ENCODE measurements around the gene MPHOSPH8.
"Not testable (repeated sequence)": the region's sequence is repeated elsewhere in the genome, so short reads cannot be mapped to it uniquely, and the experiment has no call there.

The MPHOSPH8 gene

GRCh38 chr13:19668778-19669177, 35.3 kb downstream of the MPHOSPH8 start:
- Histone ChIP-seq H3K27me3 (ENCODE audit: insufficient read depth, low read length) (no peaks in the 10 kb centered on the region), H3K36me3 (ENCODE audit: insufficient read depth, low read depth, low read length) (peaks cover 82% of the 10 kb centered on the region), H3K9me3 (ENCODE audit: insufficient read depth, low read depth, low read length) (no peaks in the 10 kb centered on the region), H3K27ac (ENCODE audit: low read length) (no peak overlapping the region), H3K4me1 (ENCODE audit: insufficient read depth, low read length) (no peaks in the 10 kb centered on the region), H3K9ac (ENCODE audit: low read depth, low read length) (no peak overlapping the region), H3K4me3 (ENCODE audit: low read length) (no peak overlapping the region)

GRCh38 chr13:19670147-19670546, 36.7 kb downstream of the MPHOSPH8 start:
- H3K4me3 ChIP-seq (ENCODE audit: low read length): no peak overlapping the region
- no peaks in the 10 kb centered on the region for H3K9me3 ChIP-seq (ENCODE audit: insufficient read depth, low read depth, low read length)
- H3K4me1 ChIP-seq (ENCODE audit: insufficient read depth, low read length): no peaks in the 10 kb centered on the region
- H3K27me3 ChIP-seq (ENCODE audit: insufficient read depth, low read length): no peaks in the 10 kb centered on the region
- no peak overlapping the region for H3K9ac ChIP-seq (ENCODE audit: low read depth, low read length)
- peaks cover 88% of the 10 kb centered on the region for H3K36me3 ChIP-seq (ENCODE audit: insufficient read depth, low read depth, low read length)
- no peak overlapping the region for H3K27ac ChIP-seq (ENCODE audit: low read length)

DNA sequence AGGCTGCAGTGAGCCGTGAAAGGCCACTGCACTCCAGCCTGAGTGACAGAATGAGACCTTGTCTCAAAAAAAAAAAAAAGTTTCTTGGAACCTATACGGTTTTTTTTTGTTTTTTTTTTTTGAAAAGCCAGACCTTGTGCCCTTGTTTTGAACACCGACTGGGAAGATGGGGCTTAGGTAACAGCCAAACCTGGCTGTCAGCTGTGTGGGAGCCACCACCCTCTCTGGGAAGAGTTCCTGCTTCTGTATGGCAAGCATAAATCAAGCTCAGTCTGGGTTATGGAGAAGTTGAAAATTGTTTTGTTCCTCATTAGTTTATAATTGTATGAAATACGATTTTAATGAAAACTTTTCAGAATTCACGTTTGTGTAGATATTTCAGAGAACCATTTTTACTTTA, 39.5 kb downstream of the MPHOSPH8 start:
- H3K27ac ChIP-seq (ENCODE audit: low read length): no peak overlapping the region
- H3K9ac ChIP-seq (ENCODE audit: low read depth, low read length): no peak overlapping the region
- H3K36me3 ChIP-seq (ENCODE audit: insufficient read depth, low read depth, low read length): peaks cover 93% of the 10 kb centered on the region
- H3K4me1 ChIP-seq (ENCODE audit: insufficient read depth, low read length): no peaks in the 10 kb centered on the region; the same call in 1 of the 2 replicates
- no peaks in the 10 kb centered on the region for H3K9me3 ChIP-seq (ENCODE audit: insufficient read depth, low read depth, low read length)
- no peaks in the 10 kb centered on the region for H3K27me3 ChIP-seq (ENCODE audit: insufficient read depth, low read length)
- H3K4me3 ChIP-seq (ENCODE audit: low read length): no peak overlapping the region

- Histone ChIP-seq H3K27ac (ENCODE audit: low read length) (no peak overlapping the region), H3K36me3 (ENCODE audit: insufficient read depth, low read depth, low read length) (peaks cover 92% of the 10 kb centered on the region), H3K9ac (ENCODE audit: low read depth, low read length) (no peak overlapping the region), H3K4me3 (ENCODE audit: low read length) (no peak overlapping the region), H3K9me3 (ENCODE audit: insufficient read depth, low read depth, low read length) (no peaks in the 10 kb centered on the region), H3K27me3 (ENCODE audit: insufficient read depth, low read length) (no peaks in the 10 kb centered on the region), H3K4me1 (ENCODE audit: insufficient read depth, low read length) (no peaks in the 10 kb centered on the region; the same call in 1 of the 2 replicates)
These were observed 40.3 kb downstream of the MPHOSPH8 start for GRCh38 chr13:19673473-19674430.

GRCh38 chr13:19674898-19675297, 41.4 kb downstream of the MPHOSPH8 start:
- Histone ChIP-seq H3K36me3 (ENCODE audit: insufficient read depth, low read depth, low read length) (peaks cover 88% of the 10 kb centered on the region), H3K4me3 (ENCODE audit: low read length) (no peak overlapping the region), H3K4me1 (ENCODE audit: insufficient read depth, low read length) (no peaks in the 10 kb centered on the region; the same call in 1 of the 2 replicates), H3K9me3 (ENCODE audit: insufficient read depth, low read depth, low read length) (no peaks in the 10 kb centered on the region), H3K27me3 (ENCODE audit: insufficient read depth, low read length) (no peaks in the 10 kb centered on the region), H3K9ac (ENCODE audit: low read depth, low read length) (no peak overlapping the region), H3K27ac (ENCODE audit: low read length) (no peak overlapping the region)

DNA sequence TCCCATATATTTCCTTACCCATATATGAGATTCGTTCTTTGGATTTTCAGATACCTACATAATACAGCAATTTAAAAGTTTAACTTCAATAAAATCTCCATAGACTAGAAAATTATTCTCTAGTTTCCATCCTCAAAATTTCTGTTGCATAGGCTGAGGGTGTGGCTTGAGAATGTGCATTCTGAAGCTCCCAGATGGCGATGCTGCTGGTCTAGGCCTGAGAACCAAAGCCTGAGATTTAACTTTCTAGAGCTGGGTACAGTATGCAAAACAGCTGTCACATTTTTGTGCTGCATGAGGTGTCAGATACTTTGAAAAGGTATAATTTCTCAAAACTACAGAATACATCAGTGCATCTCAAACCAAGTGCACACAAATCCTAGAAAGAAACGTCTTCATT, 42.7 kb downstream of the MPHOSPH8 start:
- no peak overlapping the region for H3K27ac ChIP-seq (ENCODE audit: low read length)
- H3K9me3 ChIP-seq (ENCODE audit: insufficient read depth, low read depth, low read length): no peaks in the 10 kb centered on the region
- H3K36me3 ChIP-seq (ENCODE audit: insufficient read depth, low read depth, low read length): peaks cover 75% of the 10 kb centered on the region

DNA sequence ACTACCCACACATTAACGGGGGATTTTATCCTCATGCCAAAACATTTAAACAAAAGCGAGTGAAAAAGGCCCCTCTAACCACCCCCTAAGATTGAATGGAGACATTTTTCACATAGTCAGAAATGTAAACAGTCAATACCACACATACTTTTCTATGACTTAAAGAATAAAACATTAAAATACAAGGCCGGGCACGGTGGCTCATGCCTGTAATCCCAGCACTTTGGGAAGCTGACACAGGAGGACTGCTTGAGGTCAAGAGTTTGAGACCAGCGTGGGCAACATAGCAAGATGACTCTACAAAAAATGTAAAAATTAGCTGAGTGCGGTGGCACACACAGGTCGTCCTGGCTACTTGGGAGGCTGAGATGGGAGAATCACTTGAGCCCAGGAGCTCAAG, 47.3 kb downstream of the MPHOSPH8 start:
- Histone ChIP-seq H3K36me3 (ENCODE audit: insufficient read depth, low read depth, low read length) (peaks cover 32% of the 10 kb centered on the region), H3K4me1 (ENCODE audit: insufficient read depth, low read length) (peaks cover 34% of the 10 kb centered on the region; the same call in 1 of the 2 replicates), H3K27ac (ENCODE audit: low read length) (peak overlapping the region; percentile 28), H3K4me3 (ENCODE audit: low read length) (no peak overlapping the region), H3K9me3 (ENCODE audit: insufficient read depth, low read depth, low read length) (no peaks in the 10 kb centered on the region), H3K27me3 (ENCODE audit: insufficient read depth, low read length) (no peaks in the 10 kb centered on the region), H3K9ac (ENCODE audit: low read depth, low read length) (no peak overlapping the region)

More for the DNA sequence above, 42.7 kb downstream of the MPHOSPH8 start:
- Histone ChIP-seq H3K4me1 (ENCODE audit: insufficient read depth, low read length) (peaks cover 5% of the 10 kb centered on the region; the same call in 1 of the 2 replicates), H3K4me3 (ENCODE audit: low read length) (no peak overlapping the region), H3K27me3 (ENCODE audit: insufficient read depth, low read length) (no peaks in the 10 kb centered on the region), H3K9ac (ENCODE audit: low read depth, low read length) (no peak overlapping the region)

- Histone ChIP-seq H3K9me3 (ENCODE audit: insufficient read depth, low read depth, low read length) (no peaks in the 10 kb centered on the region), H3K4me3 (ENCODE audit: low read length) (peak overlapping the region; percentile 28; the same call in 1 of the 2 replicates), H3K4me1 (ENCODE audit: insufficient read depth, low read length) (peaks cover 40% of the 10 kb centered on the region; the same call in 1 of the 2 replicates), H3K27me3 (ENCODE audit: insufficient read depth, low read length) (no peaks in the 10 kb centered on the region), H3K36me3 (ENCODE audit: insufficient read depth, low read depth, low read length) (peaks cover 24% of the 10 kb centered on the region), H3K27ac (ENCODE audit: low read length) (no peak overlapping the region), H3K9ac (ENCODE audit: low read depth, low read length) (peak overlapping the region; percentile 40; the same call in 1 of the 2 replicates)
These were observed 48.1 kb downstream of the MPHOSPH8 start for GRCh38 chr13:19681517-19681916.

GRCh38 chr13:19685034-19685433, 51.6 kb downstream of the MPHOSPH8 start:
- no peak overlapping the region for H3K4me3 ChIP-seq (ENCODE audit: low read length)
- peaks cover 40% of the 10 kb centered on the region; the same call in 1 of the 2 replicates for H3K4me1 ChIP-seq (ENCODE audit: insufficient read depth, low read length)
- no peaks in the 10 kb centered on the region for H3K27me3 ChIP-seq (ENCODE audit: insufficient read depth, low read length)
- no peak overlapping the region for H3K9ac ChIP-seq (ENCODE audit: low read depth, low read length)
- peaks cover 9% of the 10 kb centered on the region; the same call in 1 of the 2 replicates for H3K36me3 ChIP-seq (ENCODE audit: insufficient read depth, low read depth, low read length)
- no peaks in the 10 kb centered on the region for H3K9me3 ChIP-seq (ENCODE audit: insufficient read depth, low read depth, low read length)
- no peak overlapping the region for H3K27ac ChIP-seq (ENCODE audit: low read length)

- H3K9me3 ChIP-seq (ENCODE audit: insufficient read depth, low read depth, low read length): no peaks in the 10 kb centered on the region
- H3K27me3 ChIP-seq (ENCODE audit: insufficient read depth, low read length): no peaks in the 10 kb centered on the region
- H3K4me3 ChIP-seq (ENCODE audit: low read length): no peak overlapping the region
- H3K4me1 ChIP-seq (ENCODE audit: insufficient read depth, low read length): peaks cover 42% of the 10 kb centered on the region; the same call in 1 of the 2 replicates
- peaks cover 9% of the 10 kb centered on the region; the same call in 1 of the 2 replicates for H3K36me3 ChIP-seq (ENCODE audit: insufficient read depth, low read depth, low read length)
- no peak overlapping the region for H3K9ac ChIP-seq (ENCODE audit: low read depth, low read length)
- peak overlapping the region; percentile 3 for H3K27ac ChIP-seq (ENCODE audit: low read length)
These were observed 52.0 kb downstream of the MPHOSPH8 start for GRCh38 chr13:19685437-19685836.

DNA sequence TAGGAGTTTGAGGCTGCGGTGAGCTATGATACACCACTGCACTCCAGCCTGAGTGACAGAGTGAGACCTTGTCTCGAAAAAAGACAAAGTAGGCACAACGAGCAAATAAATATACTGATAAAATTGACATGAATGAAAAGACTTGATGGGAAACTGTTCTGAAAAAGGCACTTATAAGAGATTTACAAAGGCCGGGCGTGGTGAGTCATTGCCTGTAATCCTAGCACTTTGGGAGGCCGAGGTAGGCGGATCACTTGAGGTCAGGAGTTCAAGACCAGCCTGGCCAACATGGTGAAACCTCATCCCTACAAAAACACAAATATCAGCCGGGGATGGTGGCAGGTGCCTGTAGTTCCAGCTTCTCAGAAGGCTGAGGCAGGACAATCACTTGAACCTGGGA, 58.0 kb downstream of the MPHOSPH8 start:
- H3K4me1 ChIP-seq (ENCODE audit: insufficient read depth, low read length): peaks cover 31% of the 10 kb centered on the region; the same call in 1 of the 2 replicates
- not testable (repeated sequence) for H3K4me3 ChIP-seq (ENCODE audit: low read length); H3K27me3 ChIP-seq (ENCODE audit: insufficient read depth, low read length); H3K36me3 ChIP-seq (ENCODE audit: insufficient read depth, low read depth, low read length); H3K27ac ChIP-seq (ENCODE audit: low read length); H3K9ac ChIP-seq (ENCODE audit: low read depth, low read length); H3K9me3 ChIP-seq (ENCODE audit: insufficient read depth, low read depth, low read length)

DNA sequence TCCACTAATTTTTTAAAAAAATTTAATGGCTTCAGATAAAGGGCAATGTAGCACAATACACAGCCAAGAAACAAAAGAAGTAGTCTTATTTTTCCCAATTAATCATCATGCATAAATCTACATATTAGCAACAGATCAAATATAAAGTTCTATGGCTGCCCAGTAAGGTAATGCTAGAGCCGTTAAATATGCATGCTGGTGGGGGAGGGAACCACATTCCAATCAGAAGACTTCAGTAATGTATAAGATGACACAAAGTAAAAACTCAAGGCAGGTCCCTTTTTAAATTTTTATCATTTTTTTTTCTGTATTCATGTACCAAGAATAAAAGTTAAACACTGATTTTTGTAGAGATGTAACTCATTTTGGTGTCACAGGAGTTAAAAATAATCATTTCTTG, 62.0 kb downstream of the MPHOSPH8 start:
- H3K4me1 ChIP-seq (ENCODE audit: insufficient read depth, low read length): peaks cover 37% of the 10 kb centered on the region; the same call in 1 of the 2 replicates
- peaks cover 8% of the 10 kb centered on the region; the same call in 1 of the 2 replicates for H3K36me3 ChIP-seq (ENCODE audit: insufficient read depth, low read depth, low read length)
- no peaks in the 10 kb centered on the region for H3K9me3 ChIP-seq (ENCODE audit: insufficient read depth, low read depth, low read length)
- H3K27me3 ChIP-seq (ENCODE audit: insufficient read depth, low read length): no peaks in the 10 kb centered on the region
- peak overlapping the region; percentile 33; the same call in 1 of the 2 replicates for H3K4me3 ChIP-seq (ENCODE audit: low read length)
- no peak overlapping the region for H3K27ac ChIP-seq (ENCODE audit: low read length)
- no peak overlapping the region; the same call in 1 of the 2 replicates for H3K9ac ChIP-seq (ENCODE audit: low read depth, low read length)
